Mesothelial cell of epicardium (in vitro differentiated cells): Measurements from ENCODE around the gene SLIT2. TPM values are rescaled to one million over a fixed set of nuclear protein-coding genes. Genes with fewer than 3 reads are reported as not detected.

Experiments used
- DNase-seq, 2 experiments: peaks; one replicate each; pipeline ENCODE4 v3.0.0; 2021; ENCODE audit warnings: low spot score in 2 of 2; ENCODE audit not compliant: unreplicated experiment in 2 of 2
- H3K27ac Mint-ChIP-seq: 2 replicates; pipeline ENCODE4 v1.8.0; 2021; ENCODE audit warnings: mixed read lengths
- H3K27me3 Mint-ChIP-seq: 2 replicates; pipeline ENCODE4 v1.8.0; 2021; ENCODE audit warnings: low read depth, mixed read lengths
- H3K36me3 Mint-ChIP-seq: 2 replicates; pipeline ENCODE4 v1.8.0; 2021; ENCODE audit warnings: mixed read lengths
- H3K4me1 Mint-ChIP-seq: 2 replicates; pipeline ENCODE4 v1.8.0; 2021; ENCODE audit warnings: mixed read lengths
- H3K4me3 Mint-ChIP-seq: 2 replicates; pipeline ENCODE4 v1.8.0; 2021; ENCODE audit warnings: mild to moderate bottlenecking, moderate library complexity, mixed read lengths
- H3K9me3 Mint-ChIP-seq: 2 replicates; pipeline ENCODE4 v1.8.0; 2021; ENCODE audit warnings: mixed read lengths
- total RNA-seq: library from RNA; stranded (reverse); gene quantifications from 3 replicates; pipeline ENCODE4 v1.2.1, GENCODE V29; 2021
- TF ChIP-seq, protein P1 (sequence below): fragments of 200-600 bp; sonication (generic); IDR thresholded peaks from one replicate; pipeline ENCODE4 v1.5.0; 2021; ENCODE audit warnings: antibody characterized with exemption; ENCODE audit not compliant: unreplicated experiment

SLIT2 gene
- total RNA-seq, 1 donor from 2014 or later, result 168 TPM

DNA sequence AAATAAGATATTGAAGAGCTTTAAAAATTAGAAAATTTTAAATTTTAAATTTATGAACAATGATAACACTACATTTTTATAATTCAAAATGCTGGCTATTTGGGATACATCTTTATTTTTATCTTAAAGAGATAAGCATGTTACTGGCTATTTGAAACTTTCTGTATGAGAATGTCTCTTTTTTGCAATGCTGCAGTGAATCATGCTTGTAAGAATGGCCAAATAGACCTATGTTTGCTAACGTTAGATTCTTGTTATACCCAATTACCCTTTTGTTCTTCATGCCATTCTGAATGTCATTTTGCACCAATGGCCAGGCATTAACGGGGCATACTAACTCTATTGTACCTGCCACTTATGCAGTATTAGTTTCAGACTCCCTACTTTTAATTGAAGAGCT lies 49.5 kb downstream of the SLIT2 start:
- no peaks in the 10 kb centered on the region for H3K27me3 Mint-ChIP-seq
- TF ChIP-seq, protein P1, sequence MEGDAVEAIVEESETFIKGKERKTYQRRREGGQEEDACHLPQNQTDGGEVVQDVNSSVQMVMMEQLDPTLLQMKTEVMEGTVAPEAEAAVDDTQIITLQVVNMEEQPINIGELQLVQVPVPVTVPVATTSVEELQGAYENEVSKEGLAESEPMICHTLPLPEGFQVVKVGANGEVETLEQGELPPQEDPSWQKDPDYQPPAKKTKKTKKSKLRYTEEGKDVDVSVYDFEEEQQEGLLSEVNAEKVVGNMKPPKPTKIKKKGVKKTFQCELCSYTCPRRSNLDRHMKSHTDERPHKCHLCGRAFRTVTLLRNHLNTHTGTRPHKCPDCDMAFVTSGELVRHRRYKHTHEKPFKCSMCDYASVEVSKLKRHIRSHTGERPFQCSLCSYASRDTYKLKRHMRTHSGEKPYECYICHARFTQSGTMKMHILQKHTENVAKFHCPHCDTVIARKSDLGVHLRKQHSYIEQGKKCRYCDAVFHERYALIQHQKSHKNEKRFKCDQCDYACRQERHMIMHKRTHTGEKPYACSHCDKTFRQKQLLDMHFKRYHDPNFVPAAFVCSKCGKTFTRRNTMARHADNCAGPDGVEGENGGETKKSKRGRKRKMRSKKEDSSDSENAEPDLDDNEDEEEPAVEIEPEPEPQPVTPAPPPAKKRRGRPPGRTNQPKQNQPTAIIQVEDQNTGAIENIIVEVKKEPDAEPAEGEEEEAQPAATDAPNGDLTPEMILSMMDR, result no peak
- no peaks in the 10 kb centered on the region for H3K9me3 Mint-ChIP-seq
- no peak overlapping the region for H3K4me3 Mint-ChIP-seq
- no peak overlapping the region for H3K27ac Mint-ChIP-seq
- H3K36me3 Mint-ChIP-seq, result no peaks in the 10 kb centered on the region
- DNase-seq, result no peak
- peaks cover 16% of the 10 kb centered on the region for H3K4me1 Mint-ChIP-seq
